AG10803 (cell line): ENCODE results near the gene PLEKHM3.

Experiments
- DNase-seq: peaks from one replicate; pipeline ENCODE4 v3.0.0; 2010; ENCODE audit warnings: low read depth
- H3K4me3 ChIP-seq: 2 replicates; pipeline ENCODE4 v1.5.1; 2011; ENCODE audit warnings: mild to moderate bottlenecking, low read length, control low read depth
- TF ChIP-seq, protein P1 (sequence below): conservative IDR thresholded peaks from 2 replicates; pipeline ENCODE4 v1.5.1; 2011; ENCODE audit warnings: mild to moderate bottlenecking, low read length, control low read depth, inconsistent platforms

PLEKHM3 gene

DNA sequence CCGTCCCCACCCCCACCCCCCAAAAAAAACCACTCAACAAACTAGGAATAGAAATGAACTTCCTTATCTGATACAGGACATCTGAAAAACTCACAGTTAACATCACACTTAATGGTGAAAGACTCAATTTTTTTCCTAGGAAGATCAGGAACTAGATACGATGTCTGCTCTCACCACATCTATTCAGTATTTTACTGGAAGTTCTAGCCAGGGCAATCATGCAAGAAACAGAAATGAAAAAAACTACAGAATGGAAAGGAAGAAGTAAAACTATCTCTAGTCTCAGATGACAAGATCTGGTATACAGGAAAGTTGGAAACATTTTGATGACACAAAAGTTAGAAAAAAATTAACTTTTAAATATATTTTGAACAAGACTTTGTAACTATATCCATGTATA, 141.2 kb downstream of the PLEKHM3 start:
- H3K4me3 ChIP-seq, result no peak overlapping the region
- DNase-seq, result no peak
- TF ChIP-seq, protein P1, sequence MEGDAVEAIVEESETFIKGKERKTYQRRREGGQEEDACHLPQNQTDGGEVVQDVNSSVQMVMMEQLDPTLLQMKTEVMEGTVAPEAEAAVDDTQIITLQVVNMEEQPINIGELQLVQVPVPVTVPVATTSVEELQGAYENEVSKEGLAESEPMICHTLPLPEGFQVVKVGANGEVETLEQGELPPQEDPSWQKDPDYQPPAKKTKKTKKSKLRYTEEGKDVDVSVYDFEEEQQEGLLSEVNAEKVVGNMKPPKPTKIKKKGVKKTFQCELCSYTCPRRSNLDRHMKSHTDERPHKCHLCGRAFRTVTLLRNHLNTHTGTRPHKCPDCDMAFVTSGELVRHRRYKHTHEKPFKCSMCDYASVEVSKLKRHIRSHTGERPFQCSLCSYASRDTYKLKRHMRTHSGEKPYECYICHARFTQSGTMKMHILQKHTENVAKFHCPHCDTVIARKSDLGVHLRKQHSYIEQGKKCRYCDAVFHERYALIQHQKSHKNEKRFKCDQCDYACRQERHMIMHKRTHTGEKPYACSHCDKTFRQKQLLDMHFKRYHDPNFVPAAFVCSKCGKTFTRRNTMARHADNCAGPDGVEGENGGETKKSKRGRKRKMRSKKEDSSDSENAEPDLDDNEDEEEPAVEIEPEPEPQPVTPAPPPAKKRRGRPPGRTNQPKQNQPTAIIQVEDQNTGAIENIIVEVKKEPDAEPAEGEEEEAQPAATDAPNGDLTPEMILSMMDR, result no peak

- TF ChIP-seq, protein P1, result no peak
- no peak for DNase-seq
- no peak overlapping the region for H3K4me3 ChIP-seq
These were observed 142.1 kb downstream of the PLEKHM3 start for GRCh38 chr2:207883002-207883780.

GRCh38 chr2:207881902-207882301, 143.4 kb downstream of the PLEKHM3 start:
- TF ChIP-seq, protein P1, result no peak
- peak; percentile 91 for DNase-seq
- no peak overlapping the region for H3K4me3 ChIP-seq

GRCh38 chr2:207879536-207879935, 145.8 kb downstream of the PLEKHM3 start:
- peak; percentile 92 for DNase-seq
- TF ChIP-seq, protein P1, result peak; percentile 41
- no peak overlapping the region for H3K4me3 ChIP-seq

- TF ChIP-seq, protein P1, result no peak
- no peak overlapping the region for H3K4me3 ChIP-seq
- DNase-seq, result peak; percentile 20
These were observed 148.3 kb downstream of the PLEKHM3 start for GRCh38 chr2:207876842-207877535.

DNA sequence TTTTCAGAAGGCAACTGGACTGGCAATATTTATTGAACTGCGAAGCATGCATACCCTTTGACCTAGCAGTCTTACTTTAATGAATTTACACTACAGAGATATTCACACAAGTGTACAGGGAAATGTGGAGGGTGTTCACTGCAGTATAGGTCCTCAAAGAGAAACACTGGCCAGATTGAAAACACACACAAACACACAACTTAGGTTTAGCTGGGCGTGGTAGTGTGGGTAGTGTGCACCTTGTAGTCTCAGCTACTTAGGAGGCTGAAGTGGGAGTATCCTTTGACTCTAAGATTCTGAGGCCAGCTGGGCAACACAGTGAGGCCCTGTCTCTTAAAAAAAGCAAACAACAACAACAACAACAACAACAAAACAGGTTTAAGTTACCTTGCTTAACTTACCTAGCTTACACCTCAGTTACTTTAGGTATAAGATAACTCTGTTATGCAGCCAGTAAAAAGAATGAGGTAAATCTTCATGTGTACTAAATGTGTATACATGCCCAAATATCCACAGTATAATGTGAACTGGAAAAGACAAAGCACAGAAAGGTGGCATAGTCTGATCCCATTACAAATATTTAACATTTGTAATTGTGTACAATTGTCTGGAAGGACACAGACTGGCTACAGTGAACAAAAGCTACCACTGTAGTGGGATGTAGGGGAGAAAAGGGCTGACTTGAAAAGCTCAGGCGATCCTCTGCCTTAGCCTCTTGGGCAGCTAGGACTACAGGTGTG, 149.7 kb downstream of the PLEKHM3 start:
- no peak for DNase-seq
- TF ChIP-seq, protein P1, result no peak
- no peak overlapping the region for H3K4me3 ChIP-seq
